HepG2 (cell line): ENCODE data around the gene FAM32A. TPM values are rescaled to one million over a fixed set of nuclear protein-coding genes. Genes with fewer than 3 reads are reported as not detected.

Experiments used
- ATAC-seq: fragments of 200-7000 bp; cut with Tn5 transposase; 3 replicates; pipeline ENCODE4 v1.9.1; 2020; ENCODE audit warnings: mild to moderate bottlenecking, moderate library complexity
- BruUV-seq: library from RNA; stranded (reverse); fragments of 400-500 nt; replicated peaks from 2 replicates; lab custom pipeline; 2021; lab: Mats Ljungman, UMichigan
- CTCF ChIA-PET: fragments of 300-600 bp; formaldehyde crosslinking; extraction: SDS; loops from one replicate; lab custom pipeline; 2021; ENCODE audit warnings: low total read pairs, inconsistent platforms, low intra/inter-chr PET ratio; lab: Yijun Ruan, JAX
- POLR2A ChIA-PET: fragments of 350-600 bp; sonication (Branson Sonifier 250); formaldehyde crosslinking; loops from one replicate; lab custom pipeline; 2020; ENCODE audit warnings: antibody characterized with exemption, inconsistent platforms; lab: Yijun Ruan, JAX
- DNase-seq: peaks from one replicate; pipeline ENCODE4 v3.0.0-alpha.2; 2015; ENCODE audit warnings: low spot score
- FAIRE-seq: peaks from 3 replicates; lab custom pipeline; 2011; peaks lifted over from hg19 to GRCh38; lab: Jason Lieb, UNC
- H2AFZ ChIP-seq: one replicate; pipeline ENCODE4 v1.6.1; 2011; ENCODE audit warnings: low read length, inconsistent platforms
- H3K27ac ChIP-seq: fragments of 300-600 bp; 3 replicates; pipeline ENCODE4 v1.8.0; 2011; ENCODE audit warnings: mixed run types, mild to moderate bottlenecking, mixed read lengths, low read length, inconsistent platforms; ENCODE audit not compliant: insufficient read depth; ENCODE audit errors: extremely low read length
- H3K27me3 ChIP-seq, 2 experiments: fragments of 200-600 bp in 1 of 2; 2 replicates in 1 of 2; 3 replicates in 1 of 2; pipeline versions ENCODE4 v1.6.0 to v1.8.0; 2011; ENCODE audit warnings: low read length in 2 of 2, mild to moderate bottlenecking in 2 of 2, moderate library complexity in 2 of 2, inconsistent platforms in 1 of 2; ENCODE audit not compliant: insufficient read depth in 2 of 2, control insufficient read depth in 1 of 2
- H3K36me3 ChIP-seq, 2 experiments: fragments of 200-600 bp in 1 of 2; replicated peaks in 1 of 2; 2 replicates in 1 of 2; 3 replicates in 1 of 2; pipeline versions ENCODE4 v1.5.1 to v1.8.0; 2011; ENCODE audit warnings: low read length in 2 of 2, inconsistent platforms in 1 of 2; ENCODE audit not compliant: insufficient read depth in 2 of 2, control insufficient read depth in 1 of 2
- H3K4me1 ChIP-seq: 2 replicates; pipeline ENCODE4 v1.5.1; 2012; ENCODE audit warnings: low read length, inconsistent platforms; ENCODE audit not compliant: insufficient read depth
- H3K4me2 ChIP-seq: 2 replicates; pipeline ENCODE4 v1.6.0; 2011; ENCODE audit warnings: low read depth, low read length, inconsistent platforms
- H3K4me3 ChIP-seq, 3 experiments: fragments of 200-600 bp in 1 of 3; sonication (generic), shearing (Covaris generic) in 1 of 3; replicated peaks in 1 of 3; 2 replicates each; pipeline ENCODE4 v1.5.1; 2011 to 2016; ENCODE audit warnings: low read length in 3 of 3, inconsistent platforms in 2 of 3, low read depth in 2 of 3, mild to moderate bottlenecking in 2 of 3, control low read depth in 1 of 3, mixed read lengths in 1 of 3; ENCODE audit not compliant: insufficient read depth in 1 of 3
- H3K79me2 ChIP-seq: one replicate; pipeline ENCODE4 v1.6.1; 2011; ENCODE audit warnings: low read length, inconsistent platforms; ENCODE audit not compliant: insufficient read depth
- H3K9ac ChIP-seq: 2 replicates; pipeline ENCODE4 v1.6.0; 2011; ENCODE audit warnings: mild to moderate bottlenecking, low read depth, low read length, inconsistent platforms; ENCODE audit not compliant: insufficient read depth
- H3K9me3 ChIP-seq: 2 replicates; pipeline ENCODE4 v1.5.1; 2012; ENCODE audit warnings: mild to moderate bottlenecking, low read length
- H4K20me1 ChIP-seq: 2 replicates; pipeline ENCODE4 v1.6.0; 2011; ENCODE audit warnings: inconsistent platforms, mild to moderate bottlenecking, low read length, moderate library complexity; ENCODE audit not compliant: insufficient read depth
- ZNF121 ChIP-seq: sonication (generic); formaldehyde crosslinking; IDR thresholded peaks from 2 replicates; pipeline ENCODE4 v1.5.0; 2020; ENCODE audit warnings: mild to moderate bottlenecking, missing genetic modification reagents
- WGBS: methylation state at CpG from one replicate; pipeline ENCODE4 v1.1.6; 2017; ENCODE audit warnings: low lambda C conversion rate; 5-methylcytosine and 5-hydroxymethylcytosine counted together
- in situ Hi-C: cut with HindIII; loops from 2 replicates; pipeline ENCODE4 v1.10.0; 2017; ENCODE audit warnings: low pct_unique_long_range_greater_than_20kb; ENCODE audit not compliant: extremely low pct_ligation_motif_present
- intact Hi-C: fragments of 100-400 bp; cut with micrococcal nuclease; formaldehyde crosslinking; loops from one replicate; pipeline ENCODE4 v1.10.0; 2022; ENCODE audit not compliant: unreplicated experiment
- polyA plus RNA-seq, 8 experiments: library from polyadenylated mRNA; depleted of rRNA in 3 of 8; stranded (reverse) in 7 of 8; unstranded in 1 of 8; fragments of >200 nt; fragmentation: Illumina TruSeq in 4 of 8; extraction: Trizol in 4 of 8; gene quantifications; 2 replicates each; pipeline versions ENCODE4 v1.2.1 to v1.2.3, GENCODE V29; 2011 to 2016; ENCODE audit warnings: low read depth in 4 of 8, missing spikeins in 1 of 8, mixed read lengths in 1 of 8; ENCODE audit not compliant: insufficient read depth in 1 of 8
- total RNA-seq, 5 experiments: library from RNA; depleted of rRNA; stranded (reverse); fragments of >200 nt; fragmentation: Illumina TruSeq; extraction: Trizol; gene quantifications; 2 replicates each; pipeline ENCODE4 v1.2.3, GENCODE V29; 2016; ENCODE audit warnings: low read depth in 1 of 5
- TF ChIP-seq, protein P1 (sequence below), 2 experiments: sonication (generic) in 1 of 2; formaldehyde crosslinking in 1 of 2; IDR thresholded peaks; 2 replicates each; pipeline versions ENCODE4 v1.4.0 to v1.6.1; 2016 to 2020; ENCODE audit warnings: borderline replicate concordance in 1 of 2, low read depth in 1 of 2, mild to moderate bottlenecking in 1 of 2, missing genetic modification reagents in 1 of 2

FAM32A gene
- total and polyA plus RNA-seq, 2 of the 13 experiments (the other 11 are each of a cell fraction or from before 2014, with no cell fraction given) = 85.8 to 86.2 TPM

GRCh38 chr19:16146112-16146511 is 39.1 kb upstream of the FAM32A start:
- no peak overlapping the region for H3K4me3 ChIP-seq
- DNase-seq = no peak
- no peaks in the 10 kb centered on the region for H4K20me1 ChIP-seq
- no peak for FAIRE-seq
- H2AFZ ChIP-seq = no peak overlapping the region
- no peak for ATAC-seq
- H3K4me1 ChIP-seq = peaks cover 33% of the 10 kb centered on the region
- intact Hi-C loops (no loop called here), in situ Hi-C loops (no loop called here)
- 0 out of 2 replicates have a peak, but pooled peaks have one; percentile 37 for TF ChIP-seq ZNF121 (CRISPR knock-in tag)
- TF ChIP-seq, protein P1, sequence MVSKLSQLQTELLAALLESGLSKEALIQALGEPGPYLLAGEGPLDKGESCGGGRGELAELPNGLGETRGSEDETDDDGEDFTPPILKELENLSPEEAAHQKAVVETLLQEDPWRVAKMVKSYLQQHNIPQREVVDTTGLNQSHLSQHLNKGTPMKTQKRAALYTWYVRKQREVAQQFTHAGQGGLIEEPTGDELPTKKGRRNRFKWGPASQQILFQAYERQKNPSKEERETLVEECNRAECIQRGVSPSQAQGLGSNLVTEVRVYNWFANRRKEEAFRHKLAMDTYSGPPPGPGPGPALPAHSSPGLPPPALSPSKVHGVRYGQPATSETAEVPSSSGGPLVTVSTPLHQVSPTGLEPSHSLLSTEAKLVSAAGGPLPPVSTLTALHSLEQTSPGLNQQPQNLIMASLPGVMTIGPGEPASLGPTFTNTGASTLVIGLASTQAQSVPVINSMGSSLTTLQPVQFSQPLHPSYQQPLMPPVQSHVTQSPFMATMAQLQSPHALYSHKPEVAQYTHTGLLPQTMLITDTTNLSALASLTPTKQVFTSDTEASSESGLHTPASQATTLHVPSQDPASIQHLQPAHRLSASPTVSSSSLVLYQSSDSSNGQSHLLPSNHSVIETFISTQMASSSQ (IDR thresholded peaks at IDR 0.05; ENCODE audit: low read depth) = no peak
- TF ChIP-seq, protein P1 (CRISPR knock-in tag; IDR thresholded peaks at IDR 0.05; ENCODE audit: borderline replicate concordance) = no peak
- 93% methylated on average over 5 of the region's 5 CpGs for WGBS
- BruUV-seq = no TSS peak
- no peaks in the 10 kb centered on the region for H3K36me3 ChIP-seq
- POLR2A ChIA-PET = no interaction called here
- H3K79me2 ChIP-seq = no peaks in the 10 kb centered on the region
- H3K27ac ChIP-seq = no peak overlapping the region
- no peaks in the 10 kb centered on the region for H3K27me3 ChIP-seq
- H3K9ac ChIP-seq = no peak overlapping the region
- CTCF ChIA-PET = no interaction called here
- H3K9me3 ChIP-seq = no peaks in the 10 kb centered on the region
- no peak overlapping the region for H3K4me2 ChIP-seq
